Activated CD4-positive, alpha-beta T cell treated with anti-CD3 and anti-CD28 coated beads for 1 hour (primary cell): Measurements from ENCODE around the gene ARL15.
"Not testable (repeated sequence)": the region's sequence is repeated elsewhere in the genome, so short reads cannot be mapped to it uniquely, and the experiment has no call there.

ENCODE experiments used
- DNase-seq: peaks from one replicate; pipeline ENCODE4 v3.0.0-alpha.2; 2020

ARL15 gene

GRCh38 chr5:54084696-54085095 is 225.7 kb downstream of the ARL15 start:
- DNase-seq: no peak

- no peak for DNase-seq
These were observed 226.5 kb downstream of the ARL15 start for GRCh38 chr5:54083851-54084250.

GRCh38 chr5:54083245-54083644 is 227.1 kb downstream of the ARL15 start:
- DNase-seq: no peak

- no peak for DNase-seq
These were observed 229.0 kb downstream of the ARL15 start for GRCh38 chr5:54081415-54081814.

GRCh38 chr5:54080831-54081230 is 229.5 kb downstream of the ARL15 start:
- no peak for DNase-seq

GRCh38 chr5:54073735-54074134 is 236.6 kb downstream of the ARL15 start:
- DNase-seq: no peak

GRCh38 chr5:54073131-54073530 is 237.2 kb downstream of the ARL15 start:
- no peak for DNase-seq

GRCh38 chr5:54066433-54066832 is 243.9 kb downstream of the ARL15 start:
- no peak for DNase-seq

- no peak for DNase-seq
These were observed 246.6 kb downstream of the ARL15 start for GRCh38 chr5:54063817-54064216.

GRCh38 chr5:54062958-54063357 is 247.4 kb downstream of the ARL15 start:
- no peak for DNase-seq

- DNase-seq: not testable (repeated sequence)
These were observed 249.5 kb downstream of the ARL15 start for GRCh38 chr5:54060919-54061318.

GRCh38 chr5:54049963-54050362 is 260.4 kb downstream of the ARL15 start:
- no peak for DNase-seq

- DNase-seq: no peak
These were observed 261.2 kb downstream of the ARL15 start for GRCh38 chr5:54049144-54049543.

GRCh38 chr5:54045077-54045792 is 265.1 kb downstream of the ARL15 start:
- no peak for DNase-seq

- DNase-seq: not testable (repeated sequence)
These were observed 266.1 kb downstream of the ARL15 start for GRCh38 chr5:54044276-54044675.

- DNase-seq: no peak
These were observed 269.6 kb downstream of the ARL15 start for GRCh38 chr5:54040804-54041203.

- DNase-seq: no peak
These were observed 270.4 kb downstream of the ARL15 start for GRCh38 chr5:54040018-54040417.

- no peak for DNase-seq
These were observed 273.2 kb downstream of the ARL15 start for GRCh38 chr5:54037205-54037604.

GRCh38 chr5:54030981-54031380 is 279.4 kb downstream of the ARL15 start:
- no peak for DNase-seq

GRCh38 chr5:54024466-54024865 is 285.9 kb downstream of the ARL15 start:
- no peak for DNase-seq

- no peak for DNase-seq
These were observed 288.1 kb downstream of the ARL15 start for GRCh38 chr5:54022223-54022622.

GRCh38 chr5:54021431-54022164 is 288.8 kb downstream of the ARL15 start:
- DNase-seq: no peak

GRCh38 chr5:54018438-54018837 is 291.9 kb downstream of the ARL15 start:
- no peak for DNase-seq

- no peak for DNase-seq
These were observed 292.8 kb downstream of the ARL15 start for GRCh38 chr5:54017580-54017979.
